Vagina (tissue), 2 donors: ENCODE data around the gene ABCC8. TPM values are rescaled to one million over a fixed set of nuclear protein-coding genes. Genes with fewer than 3 reads are reported as not detected.

Source experiments
- DNase-seq, 2 donors: peaks; one replicate each; pipeline ENCODE4 v3.0.0-alpha.2; 2017; ENCODE audit errors: extremely low spot score in 2 of 2
- H3K27ac ChIP-seq: fragments of 200-600 bp; sonication (generic); one replicate; pipeline ENCODE4 v1.5.1; 2019
- H3K27me3 ChIP-seq: fragments of 200-600 bp; sonication (generic); one replicate; pipeline ENCODE4 v1.5.1; 2019
- H3K36me3 ChIP-seq, 2 donors: fragments of 200-600 bp; sonication (generic); one replicate each; pipeline ENCODE4 v1.5.1; 2017 to 2019
- H3K4me1 ChIP-seq: fragments of 200-600 bp; sonication (generic); one replicate; pipeline ENCODE4 v1.5.1; 2019
- H3K4me3 ChIP-seq, 2 donors: fragments of 200-600 bp; sonication (generic); 1 replicate in 1 of 2; 2 replicates in 1 of 2; pipeline ENCODE4 v1.5.1; 2016 to 2019
- H3K9me3 ChIP-seq: fragments of 200-600 bp; sonication (generic); one replicate; pipeline ENCODE4 v1.5.1; 2019
- POLR2A ChIP-seq, 2 donors: fragments of 450-650 bp; IDR thresholded peaks; one replicate each; pipeline ENCODE4 v1.6.1; 2017; ENCODE audit warnings: antibody characterized with exemption in 2 of 2, mild to moderate bottlenecking in 2 of 2, moderate library complexity in 2 of 2
- POLR2AphosphoS5 ChIP-seq, 2 donors: sonication (generic); formaldehyde crosslinking; IDR thresholded peaks; one replicate each; pipeline ENCODE4 v1.9.0; 2017; ENCODE audit warnings: antibody characterized with exemption in 2 of 2, mild to moderate bottlenecking in 2 of 2, low read depth in 1 of 2; ENCODE audit not compliant: insufficient read depth in 1 of 2
- intact Hi-C: fragments of 100-400 bp; cut with DNase I; formaldehyde crosslinking; loops from one replicate; pipeline ENCODE4 v1.15.1; 2023
- total RNA-seq: library from RNA; depleted of rRNA; stranded (reverse); fragments of >200 nt; gene quantifications from one replicate; pipeline ENCODE4 v1.2.3, GENCODE V29; 2016
- TF ChIP-seq, protein P1 (sequence below), 3 experiments: fragments of 450-650 bp in 2 of 3; fragments of 200-600 bp in 1 of 3; sonication (generic) in 1 of 3; IDR thresholded peaks; one replicate each; pipeline ENCODE4 v1.5.1; 2017 to 2019; ENCODE audit warnings: antibody characterized with exemption in 3 of 3, mild to moderate bottlenecking in 2 of 3, moderate library complexity in 2 of 3

ABCC8 gene
- total RNA-seq, 1 donor from 2014 or later: 13.0 TPM

DNA sequence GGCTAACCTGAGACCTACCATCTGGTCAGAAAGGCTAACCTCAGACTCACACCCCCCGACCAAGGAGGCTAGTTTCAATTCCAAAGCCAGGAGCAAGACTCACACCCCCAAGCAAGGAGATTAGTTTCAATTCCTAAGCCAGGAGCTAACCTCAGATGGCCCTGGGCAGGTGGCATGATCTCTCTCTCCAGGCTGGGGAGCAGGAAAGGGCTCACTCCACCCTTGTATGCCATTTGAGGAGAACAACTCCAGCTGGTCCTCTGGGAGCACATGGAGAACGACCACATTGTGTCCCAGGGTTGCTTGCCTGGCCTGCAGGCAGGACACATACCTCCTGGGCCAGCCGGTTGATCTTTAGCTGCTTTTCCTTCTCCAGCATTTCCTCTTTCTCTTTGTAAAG is 34.9 kb upstream of the ABCC8 start:
- H3K4me1 ChIP-seq: no peaks in the 10 kb centered on the region
- TF ChIP-seq POLR2A (IDR thresholded peaks at IDR 0.05): no peak
- intact Hi-C loops: no loop called here
- no peak overlapping the region for H3K4me3 ChIP-seq
- no peak for DNase-seq
- no peaks in the 10 kb centered on the region for H3K9me3 ChIP-seq
- H3K36me3 ChIP-seq: no peaks in the 10 kb centered on the region
- H3K27me3 ChIP-seq: no peaks in the 10 kb centered on the region
- H3K27ac ChIP-seq: no peak overlapping the region

DNA sequence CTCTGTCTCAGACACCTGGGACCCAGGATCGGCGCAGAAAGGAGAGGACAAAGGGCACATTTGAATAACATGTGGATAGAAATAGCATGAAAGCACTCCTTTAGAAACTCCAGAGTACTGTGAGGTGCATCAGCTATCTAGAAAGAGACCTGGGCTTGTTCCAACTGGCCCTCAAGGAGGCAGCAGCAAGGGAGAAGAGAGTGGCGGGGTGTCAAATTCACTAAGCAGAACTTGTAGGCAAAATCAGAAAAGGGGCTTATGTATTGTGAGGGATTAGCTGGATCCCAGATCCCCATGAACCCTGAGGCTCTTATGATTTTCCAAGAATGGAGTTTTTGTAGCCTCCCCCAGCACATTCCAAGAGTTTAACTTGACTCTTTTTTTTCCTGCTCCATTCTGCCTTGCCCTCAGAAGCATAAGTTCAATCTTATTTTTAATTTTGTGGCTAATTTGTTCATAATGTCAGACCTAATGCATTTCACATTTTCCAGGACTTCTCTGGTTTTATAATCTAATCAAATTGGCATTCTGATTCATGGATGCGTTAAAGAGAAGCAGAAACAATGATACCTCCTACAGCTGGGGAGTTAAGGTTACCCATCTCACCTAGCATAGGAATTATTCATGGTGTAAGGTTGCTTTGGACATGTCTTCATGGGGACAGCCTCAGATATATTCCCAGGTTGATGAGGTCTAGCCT is 34.0 kb upstream of the ABCC8 start:
- H3K27me3 ChIP-seq: no peaks in the 10 kb centered on the region
- TF ChIP-seq POLR2AphosphoS5 (IDR thresholded peaks at IDR 0.05; ENCODE audit: insufficient read depth in 1 of 2, low read depth in 1 of 2): no peak
- TF ChIP-seq, protein P1, sequence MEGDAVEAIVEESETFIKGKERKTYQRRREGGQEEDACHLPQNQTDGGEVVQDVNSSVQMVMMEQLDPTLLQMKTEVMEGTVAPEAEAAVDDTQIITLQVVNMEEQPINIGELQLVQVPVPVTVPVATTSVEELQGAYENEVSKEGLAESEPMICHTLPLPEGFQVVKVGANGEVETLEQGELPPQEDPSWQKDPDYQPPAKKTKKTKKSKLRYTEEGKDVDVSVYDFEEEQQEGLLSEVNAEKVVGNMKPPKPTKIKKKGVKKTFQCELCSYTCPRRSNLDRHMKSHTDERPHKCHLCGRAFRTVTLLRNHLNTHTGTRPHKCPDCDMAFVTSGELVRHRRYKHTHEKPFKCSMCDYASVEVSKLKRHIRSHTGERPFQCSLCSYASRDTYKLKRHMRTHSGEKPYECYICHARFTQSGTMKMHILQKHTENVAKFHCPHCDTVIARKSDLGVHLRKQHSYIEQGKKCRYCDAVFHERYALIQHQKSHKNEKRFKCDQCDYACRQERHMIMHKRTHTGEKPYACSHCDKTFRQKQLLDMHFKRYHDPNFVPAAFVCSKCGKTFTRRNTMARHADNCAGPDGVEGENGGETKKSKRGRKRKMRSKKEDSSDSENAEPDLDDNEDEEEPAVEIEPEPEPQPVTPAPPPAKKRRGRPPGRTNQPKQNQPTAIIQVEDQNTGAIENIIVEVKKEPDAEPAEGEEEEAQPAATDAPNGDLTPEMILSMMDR (IDR thresholded peaks at IDR 0.05): no peak
- TF ChIP-seq POLR2A (IDR thresholded peaks at IDR 0.05): no peak
- H3K4me1 ChIP-seq: no peaks in the 10 kb centered on the region
- H3K36me3 ChIP-seq: no peaks in the 10 kb centered on the region
- H3K27ac ChIP-seq: no peak overlapping the region
- no peak for DNase-seq
- no peak overlapping the region for H3K4me3 ChIP-seq
- intact Hi-C loops: no loop called here
- no peaks in the 10 kb centered on the region for H3K9me3 ChIP-seq

DNA sequence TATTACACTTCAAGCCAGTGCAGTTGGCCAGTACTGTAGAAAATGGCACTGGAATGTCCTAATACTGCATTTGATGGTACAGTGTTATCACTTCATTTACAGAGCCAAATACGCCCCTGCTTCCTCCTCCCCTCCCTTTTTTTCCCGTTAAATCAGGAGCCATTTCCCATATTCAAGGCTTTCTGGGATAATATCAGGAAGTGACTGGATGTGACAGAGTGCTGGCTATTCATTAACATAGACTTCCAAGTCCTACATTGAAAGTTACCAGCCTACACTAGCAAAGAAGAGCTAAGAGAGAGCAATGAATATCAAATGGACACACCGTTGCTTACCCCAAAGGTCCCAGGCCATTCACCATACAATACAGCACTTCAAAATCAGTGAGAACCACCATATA is 32.1 kb upstream of the ABCC8 start:
- TF ChIP-seq POLR2A (IDR thresholded peaks at IDR 0.05) (no peak), POLR2AphosphoS5 (IDR thresholded peaks at IDR 0.05; ENCODE audit: insufficient read depth in 1 of 2, low read depth in 1 of 2) (no peak)
- DNase-seq: no peak
- Histone ChIP-seq H3K9me3 (no peaks in the 10 kb centered on the region), H3K4me3 (no peak overlapping the region), H3K36me3 (no peaks in the 10 kb centered on the region), H3K27me3 (no peaks in the 10 kb centered on the region), H3K27ac (no peak overlapping the region), H3K4me1 (no peaks in the 10 kb centered on the region)
- intact Hi-C loops: no loop called here

DNA sequence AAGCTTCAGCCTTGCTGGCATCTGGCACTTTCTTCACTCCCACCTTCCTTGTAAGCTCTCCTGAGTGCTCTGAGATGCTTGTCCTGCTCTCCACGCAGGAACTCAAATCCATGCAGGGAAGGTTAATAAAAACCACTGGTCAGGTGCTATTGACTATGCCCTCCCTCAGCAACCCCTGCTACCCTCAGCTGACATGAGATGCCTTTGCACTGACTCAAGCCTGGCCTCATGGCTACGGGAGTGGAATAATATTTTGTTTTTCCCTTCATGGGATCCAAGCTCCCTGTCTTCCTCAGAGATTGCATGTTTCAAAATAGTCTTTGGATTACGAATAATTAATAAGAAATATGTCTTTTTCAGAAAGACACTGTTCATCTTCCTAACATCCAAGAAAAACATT is 31.7 kb upstream of the ABCC8 start:
- H3K36me3 ChIP-seq: no peaks in the 10 kb centered on the region
- no peak overlapping the region for H3K4me3 ChIP-seq
- no peaks in the 10 kb centered on the region for H3K27me3 ChIP-seq
- no peak for TF ChIP-seq POLR2A (IDR thresholded peaks at IDR 0.05)
- TF ChIP-seq, protein P1 (IDR thresholded peaks at IDR 0.05): no peak
- TF ChIP-seq POLR2AphosphoS5 (IDR thresholded peaks at IDR 0.05; ENCODE audit: insufficient read depth in 1 of 2, low read depth in 1 of 2): no peak
- no peaks in the 10 kb centered on the region for H3K4me1 ChIP-seq
- H3K9me3 ChIP-seq: no peaks in the 10 kb centered on the region
- no peak overlapping the region for H3K27ac ChIP-seq
- intact Hi-C loops: no loop called here
- no peak for DNase-seq

DNA sequence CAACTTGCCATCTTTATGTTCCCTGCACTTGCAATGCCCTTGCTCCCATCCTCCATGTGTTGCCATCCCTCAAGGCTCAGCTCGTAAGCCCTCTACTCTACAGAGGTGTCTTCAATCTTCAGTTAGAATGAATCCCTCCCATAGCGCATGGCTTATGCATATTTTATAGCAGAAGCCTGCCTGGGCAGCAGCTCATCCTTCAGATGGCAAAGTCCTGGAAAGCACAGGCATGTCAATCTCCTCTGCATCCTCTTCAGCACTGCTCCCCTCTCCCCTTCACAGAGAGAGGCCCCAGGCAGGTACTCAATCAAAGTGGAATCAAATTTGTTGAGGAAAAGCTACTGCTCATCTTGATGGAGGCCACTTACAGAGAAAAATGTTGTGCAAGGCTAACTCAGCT is 31.1 kb upstream of the ABCC8 start:
- no peak for DNase-seq
- no peaks in the 10 kb centered on the region for H3K36me3 ChIP-seq
- no peak for TF ChIP-seq POLR2AphosphoS5 (IDR thresholded peaks at IDR 0.05; ENCODE audit: insufficient read depth in 1 of 2, low read depth in 1 of 2)
- TF ChIP-seq, protein P1 (IDR thresholded peaks at IDR 0.05): no peak
- H3K27ac ChIP-seq: no peak overlapping the region
- no peaks in the 10 kb centered on the region for H3K9me3 ChIP-seq
- intact Hi-C loops: no loop called here
- no peak overlapping the region for H3K4me3 ChIP-seq
- H3K27me3 ChIP-seq: no peaks in the 10 kb centered on the region
- no peaks in the 10 kb centered on the region for H3K4me1 ChIP-seq

DNA sequence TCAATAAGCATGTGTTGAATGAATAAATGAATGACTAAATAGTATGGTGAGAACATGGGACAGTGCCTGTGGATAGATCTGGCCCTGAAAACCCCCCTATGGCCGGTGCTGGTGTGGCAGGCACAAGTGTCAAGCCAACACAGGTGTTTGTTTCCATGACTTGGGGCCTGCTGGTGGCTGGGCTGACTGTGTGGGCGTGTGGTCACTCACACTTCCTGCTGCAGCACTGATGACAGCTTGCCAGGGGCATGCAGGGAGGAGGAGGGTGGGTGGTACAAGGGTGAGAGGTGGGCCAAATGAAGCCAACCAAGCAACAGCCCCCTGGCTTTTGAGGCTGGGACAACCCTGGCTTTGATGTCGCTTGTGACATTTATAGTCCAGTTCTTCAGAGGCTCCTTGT is 30.3 kb upstream of the ABCC8 start:
- no peaks in the 10 kb centered on the region for H3K9me3 ChIP-seq
- no peaks in the 10 kb centered on the region for H3K4me1 ChIP-seq
- no peaks in the 10 kb centered on the region for H3K27me3 ChIP-seq
- intact Hi-C loops: no loop called here
- no peaks in the 10 kb centered on the region for H3K36me3 ChIP-seq
- H3K4me3 ChIP-seq: no peak overlapping the region
- DNase-seq: no peak
- H3K27ac ChIP-seq: no peak overlapping the region
- TF ChIP-seq, protein P1 (IDR thresholded peaks at IDR 0.05): no peak
- TF ChIP-seq POLR2AphosphoS5 (IDR thresholded peaks at IDR 0.05; ENCODE audit: insufficient read depth in 1 of 2, low read depth in 1 of 2) (no peak), POLR2A (IDR thresholded peaks at IDR 0.05) (no peak)
